Suprapubic skin (tissue), 3 donors: ENCODE results near the gene MGAT5.

ENCODE experiments used
- CTCF ChIP-seq, 2 donors: fragments of 200-600 bp in 1 of 2; fragments of 450-650 bp in 1 of 2; sonication (generic) in 1 of 2; IDR thresholded peaks; one replicate each; pipeline ENCODE4 v1.5.1; 2016 to 2019; ENCODE audit warnings: antibody characterized with exemption in 2 of 2, mild to moderate bottlenecking in 1 of 2, moderate library complexity in 1 of 2
- POLR2AphosphoS5 ChIP-seq, 3 donors: sonication (generic); formaldehyde crosslinking; IDR thresholded peaks; one replicate each; pipeline ENCODE4 v1.6.1; 2017; ENCODE audit warnings: antibody characterized with exemption in 3 of 3

DNA sequence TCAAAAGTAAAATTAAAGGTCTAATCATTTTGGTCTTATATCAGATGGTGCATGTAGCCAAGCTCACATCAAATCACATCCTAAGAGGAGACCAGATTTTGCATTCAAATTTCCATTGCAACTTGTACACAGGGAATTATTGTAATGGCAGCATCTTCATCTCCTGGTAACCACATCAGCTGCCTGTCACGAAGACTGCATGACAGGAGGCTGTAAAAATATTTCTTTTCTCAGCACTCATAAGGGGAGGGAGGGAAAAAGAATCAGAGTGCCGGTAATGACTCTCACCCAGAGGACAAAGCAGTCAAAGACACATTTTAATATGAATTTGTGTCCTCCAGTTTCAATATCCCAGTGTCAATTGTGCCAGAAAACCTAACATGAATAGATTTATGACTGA is 248.2 kb downstream of the MGAT5 start:
- TF ChIP-seq CTCF (IDR thresholded peaks at IDR 0.05) (no peak), POLR2AphosphoS5 (IDR thresholded peaks at IDR 0.05) (no peak)
